GF-D8 (cell line): Measurements from ENCODE around the gene UBIAD1.
"Not testable (repeated sequence)": the region's sequence is repeated elsewhere in the genome, so short reads cannot be mapped to it uniquely, and the experiment has no call there.

Experiments used
- DNase-seq: peaks from one replicate; lab custom pipeline; 2025; lab: John Stamatoyannopoulos, UW

Gene UBIAD1

DNA sequence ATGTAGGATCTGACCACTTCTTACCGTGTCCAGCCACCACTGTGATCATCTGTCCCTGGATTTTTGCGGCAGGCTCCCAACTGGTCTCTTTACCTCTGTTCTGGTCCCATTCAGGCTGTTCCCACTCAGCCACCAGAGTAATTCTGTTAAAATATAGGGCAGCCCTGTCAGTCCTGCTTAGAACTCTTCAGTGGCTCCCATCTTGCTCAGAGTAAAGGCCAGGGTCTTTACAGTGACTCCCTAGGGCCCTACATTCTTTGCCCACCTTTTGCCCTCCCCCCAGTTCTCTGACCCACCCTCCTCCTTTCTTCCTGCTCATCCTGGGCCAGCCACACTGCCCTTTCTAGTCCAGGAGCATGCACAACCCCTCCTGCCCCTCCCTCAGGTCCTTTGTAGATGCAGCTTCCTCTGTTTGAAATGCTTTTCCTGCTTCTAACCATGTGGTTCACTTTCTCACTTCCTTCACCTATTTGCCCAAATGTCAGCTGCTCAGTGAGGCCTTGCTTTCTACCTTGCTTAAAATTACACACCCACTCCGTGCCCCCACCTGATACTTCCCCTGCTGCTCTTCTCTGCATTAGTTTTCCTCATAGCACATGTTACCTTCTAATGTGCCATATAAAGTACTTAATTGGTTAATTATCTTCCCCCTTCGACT lies 7.8 kb downstream of the UBIAD1 start:
- no peak for DNase-seq

DNA sequence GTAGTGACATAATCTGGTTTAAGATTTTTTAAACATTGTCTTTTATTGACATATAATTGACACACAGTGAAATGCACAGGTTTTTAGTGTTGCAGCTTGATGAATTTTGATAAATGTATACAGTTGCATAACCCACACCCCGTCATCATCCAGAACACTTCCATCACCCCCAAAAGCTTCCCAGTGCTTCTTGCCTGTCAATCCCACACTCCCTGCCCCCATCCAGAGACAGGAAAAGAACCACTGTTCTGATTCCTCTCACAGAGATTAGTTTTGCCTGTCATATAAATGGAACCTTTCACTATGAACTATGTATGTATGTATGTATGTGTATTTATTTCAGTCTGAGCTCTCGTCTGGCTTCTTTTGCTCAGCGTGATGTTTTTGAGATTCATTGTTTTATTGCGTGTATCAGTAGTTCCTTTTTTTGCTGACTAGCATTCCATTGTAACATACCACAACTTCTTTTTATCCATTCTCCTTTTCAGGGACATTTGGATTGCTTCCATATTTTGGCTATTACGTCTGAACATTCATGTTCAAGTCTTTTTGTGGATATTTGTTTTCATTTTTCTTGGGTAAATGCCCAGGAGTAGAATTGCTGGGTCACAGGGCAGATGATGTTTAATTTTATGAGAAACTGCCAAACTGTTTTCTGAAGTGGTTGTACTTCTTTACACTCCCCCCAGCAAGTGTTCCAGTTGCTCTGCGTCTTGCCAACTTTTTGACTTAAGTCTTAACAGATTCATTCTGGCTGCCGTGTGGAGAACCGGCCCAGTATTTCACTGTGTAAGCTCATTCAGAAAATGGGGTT lies 8.7 kb downstream of the UBIAD1 start:
- DNase-seq, result no peak

GRCh38 chr1:11283151-11283550 lies 10.2 kb downstream of the UBIAD1 start:
- DNase-seq, result no peak

GRCh38 chr1:11284784-11285183 lies 11.8 kb downstream of the UBIAD1 start:
- DNase-seq, result no peak

DNA sequence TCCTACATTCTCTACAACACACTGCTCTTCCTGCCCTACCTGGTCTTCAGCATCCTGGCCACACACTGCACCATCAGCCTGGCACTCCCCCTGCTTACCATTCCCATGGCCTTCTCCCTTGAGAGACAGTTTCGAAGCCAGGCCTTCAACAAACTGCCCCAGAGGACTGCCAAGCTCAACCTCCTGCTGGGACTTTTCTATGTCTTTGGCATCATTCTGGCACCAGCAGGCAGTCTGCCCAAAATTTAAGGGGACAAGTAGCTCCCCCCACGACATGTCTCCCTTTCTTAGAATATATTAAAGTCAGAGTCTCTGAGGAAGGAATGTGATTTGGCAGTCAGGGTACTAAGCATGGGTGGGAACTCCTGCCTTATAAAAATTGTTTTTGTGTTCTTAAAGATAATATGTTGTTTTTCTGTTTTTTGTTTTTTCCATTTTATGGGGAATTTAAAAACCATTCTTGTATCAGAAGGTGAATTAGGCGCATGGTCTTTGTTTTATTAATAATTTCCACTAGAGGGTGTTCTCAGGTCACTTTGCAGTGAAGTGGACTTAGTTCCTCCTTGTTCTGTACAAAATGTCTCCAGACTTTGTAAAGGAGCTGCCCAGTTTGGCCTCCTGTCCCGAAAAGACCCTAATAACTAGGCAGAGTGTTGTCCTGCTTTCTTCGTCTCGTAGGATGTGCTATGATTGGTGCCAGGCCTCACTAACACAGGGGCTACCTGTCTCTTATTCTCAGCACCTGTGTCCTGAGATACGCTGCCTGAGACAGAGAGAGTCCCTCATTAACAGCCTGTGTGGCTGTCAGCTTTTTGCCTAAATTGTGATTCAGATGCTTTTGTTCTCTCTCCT lies 13.1 kb downstream of the UBIAD1 start:
- DNase-seq, result no peak

GRCh38 chr1:11286735-11287410 lies 13.9 kb downstream of the UBIAD1 start:
- no peak for DNase-seq

GRCh38 chr1:11289064-11289463 lies 16.1 kb downstream of the UBIAD1 start:
- no peak for DNase-seq

- no peak for DNase-seq
Measured at GRCh38 chr1:11291049-11291448, 18.1 kb downstream of the UBIAD1 start.

DNA sequence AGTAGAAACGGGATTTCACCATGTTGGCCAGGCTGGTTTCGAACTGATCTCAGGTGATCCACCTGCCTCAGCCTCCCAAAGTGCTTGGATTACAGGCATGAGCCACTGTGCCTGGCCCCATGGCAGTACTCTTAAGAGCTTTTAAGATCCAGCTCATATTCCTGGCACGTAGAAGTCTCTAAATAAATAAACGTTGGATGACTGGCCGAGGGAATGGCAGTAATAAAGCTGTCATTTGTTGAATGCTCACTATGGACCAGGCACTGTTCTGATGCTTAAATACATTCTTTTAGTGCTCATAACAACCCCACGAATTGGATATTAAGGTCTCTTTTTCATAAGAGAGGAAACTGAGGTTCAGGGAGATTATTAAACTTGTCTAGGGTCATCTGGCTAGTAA lies 20.9 kb downstream of the UBIAD1 start:
- no peak for DNase-seq

GRCh38 chr1:11294951-11295350 lies 22.0 kb downstream of the UBIAD1 start:
- no peak for DNase-seq

- no peak for DNase-seq
Measured at GRCh38 chr1:11295905-11296304, 22.9 kb downstream of the UBIAD1 start.

- not testable (repeated sequence) for DNase-seq
Measured at GRCh38 chr1:11297774-11298173, 24.8 kb downstream of the UBIAD1 start.

DNA sequence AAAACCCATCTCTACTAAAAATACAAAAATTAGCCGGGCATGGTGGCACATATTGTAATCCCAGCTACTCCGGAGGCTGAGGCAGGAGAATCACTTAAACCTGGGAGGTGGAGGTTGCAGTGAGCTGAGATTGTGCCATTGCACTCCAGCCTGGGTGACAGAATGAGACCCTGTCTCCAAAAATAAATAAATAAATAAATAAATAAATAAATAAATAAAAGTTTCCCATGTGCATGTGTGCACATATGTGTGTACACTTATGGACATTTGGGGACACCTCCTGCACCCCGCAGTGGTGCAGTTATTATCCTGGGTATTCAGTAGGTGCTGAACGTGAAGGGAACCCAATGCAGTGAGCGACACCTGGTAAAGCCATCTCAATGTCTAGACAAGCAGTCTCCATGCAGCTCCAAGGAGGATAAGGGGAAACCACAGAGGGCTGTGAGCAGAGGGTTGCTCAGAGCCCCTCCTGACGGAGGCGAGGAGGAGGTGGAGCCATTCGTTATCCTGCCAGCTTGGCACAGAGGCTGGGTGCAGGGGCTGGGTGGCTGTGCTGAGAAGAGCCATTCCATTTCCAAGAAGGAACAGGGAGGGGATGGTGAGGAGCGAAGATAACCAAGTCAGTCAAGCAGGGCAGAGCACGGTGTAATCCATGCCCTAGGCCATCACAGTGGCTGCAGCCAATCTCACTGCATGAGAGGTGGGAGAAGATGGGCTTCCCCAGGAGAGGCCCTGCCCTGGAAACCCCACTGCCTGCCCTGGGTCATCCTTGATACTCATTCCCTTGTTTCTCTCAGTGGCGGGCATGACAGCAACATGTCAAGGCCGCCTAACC lies 25.6 kb downstream of the UBIAD1 start:
- no peak for DNase-seq

GRCh38 chr1:11299225-11299574 lies 26.2 kb downstream of the UBIAD1 start:
- DNase-seq, result no peak

- no peak for DNase-seq
Measured at GRCh38 chr1:11301601-11302000, 28.6 kb downstream of the UBIAD1 start.

GRCh38 chr1:11302366-11302765 lies 29.4 kb downstream of the UBIAD1 start:
- no peak for DNase-seq

- not testable (repeated sequence) for DNase-seq
Measured at GRCh38 chr1:11305516-11305915, 32.5 kb downstream of the UBIAD1 start.

DNA sequence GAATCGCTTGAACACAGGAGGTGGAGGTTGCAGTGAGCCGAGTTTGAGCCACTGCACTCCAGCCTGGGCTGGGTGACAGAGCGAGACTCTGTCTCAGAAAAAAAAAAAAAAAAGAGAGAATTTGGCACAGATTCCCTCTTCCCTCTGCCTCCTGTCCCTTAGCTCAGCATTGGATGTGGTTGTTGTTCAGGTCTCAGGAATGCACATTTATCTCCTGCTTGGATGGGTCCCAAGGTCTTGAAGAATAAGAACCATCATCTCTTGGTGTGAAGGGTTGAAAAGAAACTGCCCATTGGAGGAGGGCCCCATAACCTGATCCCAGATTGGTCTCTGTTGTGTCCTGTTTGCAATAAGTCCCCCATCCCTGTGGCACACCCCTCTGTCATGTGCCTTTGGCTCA lies 34.9 kb downstream of the UBIAD1 start:
- no peak for DNase-seq

DNA sequence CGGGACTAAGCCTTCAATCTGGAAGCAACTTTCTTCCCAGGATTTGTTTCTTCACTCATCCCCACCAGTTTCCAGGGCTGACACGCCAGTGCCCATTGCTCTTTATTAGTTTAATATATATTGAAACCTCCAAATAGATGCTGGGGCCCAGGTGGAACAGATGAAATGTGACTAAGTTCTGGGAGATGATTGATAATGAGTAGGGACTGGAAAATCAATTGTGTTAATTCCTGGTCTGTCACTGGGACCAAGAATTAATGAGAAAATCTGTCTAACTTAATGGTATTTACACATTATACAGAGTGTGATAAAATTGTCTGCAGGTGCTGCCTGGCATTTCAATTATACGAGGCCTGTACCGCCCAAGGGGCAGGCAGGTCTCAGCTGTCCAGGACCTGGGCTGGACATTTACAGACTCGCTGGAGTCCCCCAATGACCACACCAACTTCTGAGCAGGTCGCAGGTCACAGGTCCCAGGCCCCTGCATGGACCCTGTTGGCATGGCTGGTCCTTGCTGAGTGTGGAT lies 35.8 kb downstream of the UBIAD1 start:
- DNase-seq, result no peak

- DNase-seq, result no peak
Measured at GRCh38 chr1:11309385-11309784, 36.4 kb downstream of the UBIAD1 start.
